CD14-positive monocyte (primary cell): ENCODE measurements around the gene MAP3K13. TPM values are rescaled to one million over a fixed set of nuclear protein-coding genes. Genes with fewer than 3 reads are reported as not detected.

Experiments used
- DNase-seq, 3 donors: peaks; one replicate each; pipeline ENCODE4 v3.0.0-alpha.2; 2011 to 2022
- H2AFZ ChIP-seq: 2 replicates; pipeline ENCODE4 v1.6.0; 2012; ENCODE audit warnings: mild to moderate bottlenecking, low read depth, low read length, inconsistent platforms; ENCODE audit not compliant: insufficient read depth, poor library complexity, severe bottlenecking
- H3K27ac ChIP-seq, 2 donors: 1 replicate in 1 of 2; 2 replicates in 1 of 2; pipeline ENCODE4 v1.5.1; 2012 to 2013; ENCODE audit warnings: low read length in 2 of 2, control low read depth in 1 of 2, inconsistent platforms in 1 of 2, low read depth in 1 of 2, mild to moderate bottlenecking in 1 of 2
- H3K27me3 ChIP-seq, 2 donors: one replicate each; pipeline versions ENCODE4 v1.6.0 to v1.6.1; 2011 to 2013; ENCODE audit warnings: low read length in 2 of 2; ENCODE audit not compliant: control insufficient read depth in 2 of 2, insufficient read depth in 2 of 2
- H3K36me3 ChIP-seq, 2 donors: replicated peaks in 1 of 2; 1 replicate in 1 of 2; 2 replicates in 1 of 2; pipeline versions ENCODE4 v1.5.1 to v1.6.1; 2012 to 2013; ENCODE audit warnings: low read length in 2 of 2, control low read depth in 1 of 2, inconsistent platforms in 1 of 2, mild to moderate bottlenecking in 1 of 2; ENCODE audit not compliant: insufficient read depth in 2 of 2, control insufficient read depth in 1 of 2
- H3K4me1 ChIP-seq, 2 donors: 1 replicate in 1 of 2; 2 replicates in 1 of 2; pipeline versions ENCODE4 v1.5.1 to v1.6.1; 2012 to 2013; ENCODE audit warnings: low read length in 2 of 2, control low read depth in 1 of 2, inconsistent platforms in 1 of 2, mild to moderate bottlenecking in 1 of 2, moderate library complexity in 1 of 2; ENCODE audit not compliant: insufficient read depth in 2 of 2, control insufficient read depth in 1 of 2
- H3K4me2 ChIP-seq: replicated peaks from 2 replicates; pipeline ENCODE3; 2012; ENCODE audit warnings: low read length, moderate library complexity, mild to moderate bottlenecking; ENCODE audit not compliant: poor library complexity, severe bottlenecking; ENCODE audit errors: extremely low read depth
- H3K4me3 ChIP-seq, 3 experiments: fragments of 200-600 bp in 1 of 3; sonication (generic) in 1 of 3; replicated peaks in 1 of 3; 1 replicate in 2 of 3; 2 replicates in 1 of 3; pipeline ENCODE4 v1.5.1; 2011 to 2013; ENCODE audit warnings: low read length in 3 of 3, mild to moderate bottlenecking in 3 of 3, control low read depth in 2 of 3, low read depth in 2 of 3, inconsistent platforms in 1 of 3, moderate library complexity in 1 of 3
- H3K79me2 ChIP-seq: 2 replicates; pipeline ENCODE4 v1.6.0; 2012; ENCODE audit warnings: mild to moderate bottlenecking, control low read depth, inconsistent platforms, low read length, moderate library complexity; ENCODE audit not compliant: insufficient read depth
- H3K9ac ChIP-seq: 2 replicates; pipeline ENCODE4 v1.6.0; 2017; ENCODE audit warnings: low read length, mild to moderate bottlenecking; ENCODE audit not compliant: insufficient read depth, poor library complexity, severe bottlenecking
- H3K9me3 ChIP-seq, 2 donors: replicated peaks in 1 of 2; 1 replicate in 1 of 2; 2 replicates in 1 of 2; pipeline versions ENCODE4 v1.5.1 to v1.6.1; 2012 to 2013; ENCODE audit warnings: low read length in 2 of 2, control low read depth in 1 of 2; ENCODE audit not compliant: control insufficient read depth in 1 of 2, insufficient read depth in 1 of 2
- H4K20me1 ChIP-seq: 2 replicates; pipeline ENCODE4 v1.6.0; 2012; ENCODE audit warnings: mild to moderate bottlenecking, low read length, control low read depth, moderate library complexity; ENCODE audit not compliant: insufficient read depth
- H3K27ac Mint-ChIP-seq, 7 donors: one replicate each; pipeline ENCODE4 v1.8.0; 2020; ENCODE audit warnings: mild to moderate bottlenecking in 7 of 7, mixed read lengths in 7 of 7, moderate library complexity in 6 of 7, inconsistent platforms in 2 of 7
- H3K27me3 Mint-ChIP-seq, 3 donors: one replicate each; pipeline ENCODE4 v1.8.0; 2021 to 2022; ENCODE audit warnings: low read depth in 3 of 3, mild to moderate bottlenecking in 3 of 3, mixed read lengths in 3 of 3, moderate library complexity in 3 of 3, inconsistent platforms in 1 of 3
- H3K36me3 Mint-ChIP-seq, 2 donors: one replicate each; pipeline ENCODE4 v1.8.0; 2020; ENCODE audit warnings: mixed read lengths in 2 of 2, inconsistent platforms in 1 of 2, mild to moderate bottlenecking in 1 of 2
- H3K4me1 Mint-ChIP-seq: one replicate; pipeline ENCODE4 v1.8.0; 2020; ENCODE audit warnings: mild to moderate bottlenecking, mixed read lengths
- H3K4me3 Mint-ChIP-seq, 2 donors: one replicate each; pipeline ENCODE4 v1.8.0; 2020; ENCODE audit warnings: mild to moderate bottlenecking in 2 of 2, mixed read lengths in 2 of 2, moderate library complexity in 1 of 2
- H3K9me3 Mint-ChIP-seq, 7 donors: one replicate each; pipeline ENCODE4 v1.8.0; 2020 to 2022; ENCODE audit warnings: mixed read lengths in 7 of 7, mild to moderate bottlenecking in 6 of 7, moderate library complexity in 6 of 7, inconsistent platforms in 2 of 7
- WGBS: methylation state at CpG from one replicate; pipeline ENCODE4 v1.1.5; 2013; ENCODE audit warnings: missing lambda C conversion rate; ENCODE audit not compliant: insufficient coverage; 5-methylcytosine and 5-hydroxymethylcytosine counted together
- intact Hi-C, 2 donors: fragments of 100-400 bp; cut with micrococcal nuclease; formaldehyde crosslinking; loops; one replicate each; pipeline versions ENCODE4 v1.15.0 to v1.15.1; 2023
- polyA plus RNA-seq, 3 donors: library from polyadenylated mRNA; depleted of rRNA in 1 of 3; unstranded in 2 of 3; stranded (reverse) in 1 of 3; fragments of 300-500 nt in 2 of 3; fragments of >200 nt in 1 of 3; fragmentation: Illumina TruSeq in 2 of 3; gene quantifications; 1 replicate in 2 of 3; 2 replicates in 1 of 3; pipeline ENCODE4 v1.2.3, GENCODE V29; 2012 to 2021
- TF ChIP-seq, protein P1 (sequence below): fragments of 200-600 bp; IDR thresholded peaks from one replicate; pipeline ENCODE4 v1.8.0; 2022; ENCODE audit warnings: antibody characterized with exemption, mild to moderate bottlenecking

MAP3K13 gene
- polyA plus RNA-seq, 3 donors, result 5.0 to 34.2 (median 30.9) TPM

DNA sequence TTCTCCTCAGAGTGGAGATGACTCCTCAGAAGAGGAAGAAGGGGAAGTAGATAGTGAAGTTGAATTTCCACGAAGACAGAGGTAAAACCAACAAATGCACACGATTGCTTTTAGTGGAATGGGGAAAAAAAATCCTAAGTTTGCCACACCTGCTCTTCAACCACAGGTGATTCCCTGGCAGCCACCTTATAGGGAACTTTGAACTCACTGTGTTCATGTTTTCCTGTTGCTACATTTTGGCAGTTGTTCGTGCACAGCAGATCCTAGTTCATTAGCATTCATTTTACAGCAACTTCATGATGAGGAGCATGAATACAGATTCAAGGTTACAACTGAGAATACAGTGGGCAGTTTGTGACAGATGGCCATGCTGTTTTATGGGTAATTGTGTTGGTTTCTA lies 114.4 kb downstream of the MAP3K13 start:
- intact Hi-C loops, result no loop called here
- H3K4me3 Mint-ChIP-seq, result no peak overlapping the region
- 80% methylated on average over 1 of the region's 3 CpGs for WGBS
- H3K36me3 ChIP-seq, result peaks cover 3 to 4% of the 10 kb centered on the region in 2 donors
- H3K36me3 Mint-ChIP-seq, result peaks cover 18 to 20% of the 10 kb centered on the region in 2 donors
- H4K20me1 ChIP-seq, result no peaks in the 10 kb centered on the region
- no peaks in the 10 kb centered on the region for H3K4me1 Mint-ChIP-seq
- peaks cover 0 to 2% (median 0%) of the 10 kb centered on the region in 3 donors for H3K27me3 Mint-ChIP-seq
- no peak overlapping the region for H2AFZ ChIP-seq
- no peak overlapping the region for H3K4me3 ChIP-seq
- H3K27me3 ChIP-seq, result no peaks in the 10 kb centered on the region
- TF ChIP-seq, protein P1, sequence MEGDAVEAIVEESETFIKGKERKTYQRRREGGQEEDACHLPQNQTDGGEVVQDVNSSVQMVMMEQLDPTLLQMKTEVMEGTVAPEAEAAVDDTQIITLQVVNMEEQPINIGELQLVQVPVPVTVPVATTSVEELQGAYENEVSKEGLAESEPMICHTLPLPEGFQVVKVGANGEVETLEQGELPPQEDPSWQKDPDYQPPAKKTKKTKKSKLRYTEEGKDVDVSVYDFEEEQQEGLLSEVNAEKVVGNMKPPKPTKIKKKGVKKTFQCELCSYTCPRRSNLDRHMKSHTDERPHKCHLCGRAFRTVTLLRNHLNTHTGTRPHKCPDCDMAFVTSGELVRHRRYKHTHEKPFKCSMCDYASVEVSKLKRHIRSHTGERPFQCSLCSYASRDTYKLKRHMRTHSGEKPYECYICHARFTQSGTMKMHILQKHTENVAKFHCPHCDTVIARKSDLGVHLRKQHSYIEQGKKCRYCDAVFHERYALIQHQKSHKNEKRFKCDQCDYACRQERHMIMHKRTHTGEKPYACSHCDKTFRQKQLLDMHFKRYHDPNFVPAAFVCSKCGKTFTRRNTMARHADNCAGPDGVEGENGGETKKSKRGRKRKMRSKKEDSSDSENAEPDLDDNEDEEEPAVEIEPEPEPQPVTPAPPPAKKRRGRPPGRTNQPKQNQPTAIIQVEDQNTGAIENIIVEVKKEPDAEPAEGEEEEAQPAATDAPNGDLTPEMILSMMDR, result no peak
- DNase-seq, result no peak
- no peak overlapping the region for H3K27ac ChIP-seq
- H3K79me2 ChIP-seq, result no peaks in the 10 kb centered on the region
- H3K9ac ChIP-seq, result no peak overlapping the region
- no peak overlapping the region for H3K27ac Mint-ChIP-seq
- no peak overlapping the region for H3K4me2 ChIP-seq
- no peaks in the 10 kb centered on the region for H3K9me3 ChIP-seq
- H3K4me1 ChIP-seq, result no peaks in the 10 kb centered on the region
- peaks cover 0 to 18% (median 6%) of the 10 kb centered on the region in 7 donors for H3K9me3 Mint-ChIP-seq

DNA sequence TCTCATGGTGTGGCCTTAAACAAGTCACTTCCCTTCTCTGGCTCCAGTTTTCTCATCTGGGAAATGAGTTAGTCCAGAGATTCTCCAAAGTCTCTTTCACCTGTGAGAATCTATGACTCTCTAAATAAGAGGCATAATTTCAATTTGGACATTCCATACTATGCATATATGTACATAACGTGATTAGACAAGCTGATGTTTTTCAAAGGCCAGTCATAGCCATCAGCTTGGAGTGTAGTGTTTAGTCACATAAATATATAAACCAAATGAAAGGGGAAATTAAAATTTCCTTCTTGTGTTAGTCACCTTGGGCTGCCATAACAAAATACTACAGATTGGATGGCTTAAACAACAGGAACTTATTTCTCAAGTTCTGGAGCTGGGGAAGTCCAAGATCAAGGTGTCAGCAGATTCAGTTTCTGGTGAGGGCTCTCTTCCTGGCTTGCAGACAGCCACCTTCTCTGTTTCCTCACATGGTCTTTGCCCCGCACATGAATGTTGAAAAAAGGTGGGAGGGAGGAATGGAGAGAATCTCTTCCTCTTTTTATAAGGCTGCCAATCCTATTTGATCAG lies 116.5 kb downstream of the MAP3K13 start:
- Histone ChIP-seq H3K79me2 (no peaks in the 10 kb centered on the region), H3K27ac (no peak overlapping the region), H2AFZ (no peak overlapping the region), H3K4me1 (no peaks in the 10 kb centered on the region), H3K4me2 (no peak overlapping the region), H3K9me3 (no peaks in the 10 kb centered on the region), H3K27me3 (no peaks in the 10 kb centered on the region), H3K4me3 (no peak overlapping the region), H3K9ac (no peak overlapping the region), H4K20me1 (no peaks in the 10 kb centered on the region), H3K36me3 (no peaks in the 10 kb centered on the region)
- TF ChIP-seq, protein P1, result no peak
- Mint-ChIP-seq H3K27ac (peak overlapping the region in 1 of 7 donors; percentile 25), H3K27me3 (peaks cover 0 to 2% (median 0%) of the 10 kb centered on the region in 3 donors), H3K9me3 (peaks cover 0 to 18% (median 6%) of the 10 kb centered on the region in 7 donors), H3K36me3 (peaks cover 17 to 24% of the 10 kb centered on the region in 2 donors), H3K4me1 (no peaks in the 10 kb centered on the region), H3K4me3 (no peak overlapping the region)
- intact Hi-C loops, result no loop called here
- no CpG with 5 or more reads among the region's 2 CpGs for WGBS
- DNase-seq, result peak in 1 of 3 donors; percentile 17
